DOHH2 (cell line): ENCODE data around the gene DCX.

ENCODE experiments used
- EZH2phosphoT487 ChIP-seq: fragments of 200-600 bp; sonication (generic); IDR thresholded peaks from 2 replicates; pipeline ENCODE4 v1.6.1; 2017; ENCODE audit warnings: borderline replicate concordance, mild to moderate bottlenecking, antibody characterized with exemption, low read length, moderate library complexity, mixed read lengths
- TF ChIP-seq, protein P1 (sequence below): fragments of 200-600 bp; sonication (generic); IDR thresholded peaks from one replicate; pipeline ENCODE4 v1.5.1; 2014; ENCODE audit warnings: antibody characterized with exemption, mild to moderate bottlenecking, low read depth, low read length; ENCODE audit not compliant: poor library complexity, severe bottlenecking

DNA sequence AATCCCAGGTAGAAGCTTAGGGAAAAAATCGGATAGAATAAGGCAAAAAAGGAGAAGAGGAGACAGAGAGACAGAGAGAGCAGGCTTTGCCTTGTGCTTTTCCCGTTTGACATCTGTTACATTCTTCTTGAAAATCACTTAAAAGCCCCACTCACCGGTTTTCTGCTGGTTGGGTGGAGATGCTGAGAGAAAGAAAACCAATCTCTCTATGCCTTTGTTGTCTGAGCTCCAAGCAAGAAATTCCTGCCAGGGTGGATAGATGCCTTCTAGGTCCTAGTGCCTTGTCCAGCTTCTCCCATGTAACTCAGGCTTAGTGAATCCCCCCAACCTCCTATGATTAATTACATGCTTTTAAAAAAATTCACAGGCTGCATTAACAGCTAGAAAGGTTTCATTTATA is at the start of gene DCX:
- TF ChIP-seq, protein P1, sequence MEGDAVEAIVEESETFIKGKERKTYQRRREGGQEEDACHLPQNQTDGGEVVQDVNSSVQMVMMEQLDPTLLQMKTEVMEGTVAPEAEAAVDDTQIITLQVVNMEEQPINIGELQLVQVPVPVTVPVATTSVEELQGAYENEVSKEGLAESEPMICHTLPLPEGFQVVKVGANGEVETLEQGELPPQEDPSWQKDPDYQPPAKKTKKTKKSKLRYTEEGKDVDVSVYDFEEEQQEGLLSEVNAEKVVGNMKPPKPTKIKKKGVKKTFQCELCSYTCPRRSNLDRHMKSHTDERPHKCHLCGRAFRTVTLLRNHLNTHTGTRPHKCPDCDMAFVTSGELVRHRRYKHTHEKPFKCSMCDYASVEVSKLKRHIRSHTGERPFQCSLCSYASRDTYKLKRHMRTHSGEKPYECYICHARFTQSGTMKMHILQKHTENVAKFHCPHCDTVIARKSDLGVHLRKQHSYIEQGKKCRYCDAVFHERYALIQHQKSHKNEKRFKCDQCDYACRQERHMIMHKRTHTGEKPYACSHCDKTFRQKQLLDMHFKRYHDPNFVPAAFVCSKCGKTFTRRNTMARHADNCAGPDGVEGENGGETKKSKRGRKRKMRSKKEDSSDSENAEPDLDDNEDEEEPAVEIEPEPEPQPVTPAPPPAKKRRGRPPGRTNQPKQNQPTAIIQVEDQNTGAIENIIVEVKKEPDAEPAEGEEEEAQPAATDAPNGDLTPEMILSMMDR = no peak
- TF ChIP-seq EZH2phosphoT487 = no peak
